SHP77 treated with DMSO at 0.1 percent for 48 hours (cell line): ENCODE data around the gene ECI1.

Experiments used
- DNase-seq: peaks from one replicate; lab custom pipeline; 2025; lab: John Stamatoyannopoulos, UW

The ECI1 gene

DNA sequence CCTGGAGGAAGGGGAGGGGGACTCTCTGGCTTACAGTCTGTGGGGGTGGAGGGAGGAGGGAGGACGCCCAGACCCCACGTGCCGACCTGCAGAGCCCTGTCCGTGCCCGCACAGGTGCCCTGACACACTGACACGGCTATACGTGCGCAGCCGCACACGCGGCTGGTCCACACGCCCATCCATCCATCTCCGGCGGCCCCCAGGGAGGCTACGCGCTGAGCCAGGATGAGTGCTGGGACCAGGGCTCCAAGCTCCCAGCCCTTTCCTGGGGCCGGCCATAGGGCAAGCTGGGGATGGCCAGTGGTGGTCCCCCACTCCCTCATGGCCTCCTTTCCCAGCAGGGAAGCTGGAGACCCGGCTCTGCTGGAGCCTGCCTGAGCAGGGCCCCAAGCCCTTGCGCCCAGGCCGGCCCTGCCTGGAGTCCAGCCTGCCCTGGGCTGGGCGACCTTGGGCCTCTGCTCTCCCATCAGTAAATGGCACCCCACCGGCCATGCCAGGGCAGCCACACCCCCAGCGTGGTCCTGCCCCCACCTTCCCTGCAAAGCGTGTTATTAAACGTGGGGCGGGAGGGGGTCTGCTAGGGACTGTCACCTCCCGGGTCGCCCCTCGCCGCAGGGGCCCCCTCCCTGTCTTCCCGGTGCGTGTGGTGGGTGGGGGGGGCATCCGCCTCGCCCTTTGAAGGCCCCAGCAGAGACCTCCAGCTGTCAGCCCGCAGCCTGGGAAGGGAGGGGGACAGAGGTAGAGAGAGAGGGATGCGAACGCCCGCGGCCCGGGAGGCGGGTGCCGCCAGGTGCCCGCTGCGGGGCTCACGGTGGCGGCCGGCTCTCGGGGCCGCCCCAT is 55.8 kb downstream of the ECI1 start:
- DNase-seq: no peak

DNA sequence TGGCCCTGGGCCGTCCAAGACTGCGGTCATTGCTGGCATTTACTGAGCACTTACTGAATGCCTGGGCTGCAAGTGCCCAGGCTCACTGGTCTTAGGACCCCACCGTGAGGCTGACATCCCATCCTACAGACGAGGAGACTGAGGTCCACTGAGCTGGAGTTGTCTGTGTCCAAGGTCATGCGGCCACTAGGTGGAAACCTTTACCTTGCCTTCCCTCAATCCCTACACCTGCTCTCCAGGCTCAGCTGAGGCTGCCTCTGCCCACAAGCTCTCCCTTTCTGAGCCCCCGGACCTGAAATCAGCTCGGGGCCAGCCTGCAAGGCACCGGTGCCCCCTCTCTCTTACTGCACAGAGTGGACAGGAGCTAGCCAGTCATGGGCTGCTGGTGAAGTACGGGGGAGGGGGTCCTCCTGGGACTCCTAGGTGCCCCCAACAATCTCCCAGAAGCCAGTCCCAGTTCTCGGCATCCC is 56.5 kb downstream of the ECI1 start:
- peak; percentile 37 for DNase-seq

- no peak for DNase-seq
These were observed 57.1 kb downstream of the ECI1 start for GRCh38 chr16:2194166-2194834.

- no peak for DNase-seq
These were observed 60.0 kb downstream of the ECI1 start for GRCh38 chr16:2191446-2191706.

DNA sequence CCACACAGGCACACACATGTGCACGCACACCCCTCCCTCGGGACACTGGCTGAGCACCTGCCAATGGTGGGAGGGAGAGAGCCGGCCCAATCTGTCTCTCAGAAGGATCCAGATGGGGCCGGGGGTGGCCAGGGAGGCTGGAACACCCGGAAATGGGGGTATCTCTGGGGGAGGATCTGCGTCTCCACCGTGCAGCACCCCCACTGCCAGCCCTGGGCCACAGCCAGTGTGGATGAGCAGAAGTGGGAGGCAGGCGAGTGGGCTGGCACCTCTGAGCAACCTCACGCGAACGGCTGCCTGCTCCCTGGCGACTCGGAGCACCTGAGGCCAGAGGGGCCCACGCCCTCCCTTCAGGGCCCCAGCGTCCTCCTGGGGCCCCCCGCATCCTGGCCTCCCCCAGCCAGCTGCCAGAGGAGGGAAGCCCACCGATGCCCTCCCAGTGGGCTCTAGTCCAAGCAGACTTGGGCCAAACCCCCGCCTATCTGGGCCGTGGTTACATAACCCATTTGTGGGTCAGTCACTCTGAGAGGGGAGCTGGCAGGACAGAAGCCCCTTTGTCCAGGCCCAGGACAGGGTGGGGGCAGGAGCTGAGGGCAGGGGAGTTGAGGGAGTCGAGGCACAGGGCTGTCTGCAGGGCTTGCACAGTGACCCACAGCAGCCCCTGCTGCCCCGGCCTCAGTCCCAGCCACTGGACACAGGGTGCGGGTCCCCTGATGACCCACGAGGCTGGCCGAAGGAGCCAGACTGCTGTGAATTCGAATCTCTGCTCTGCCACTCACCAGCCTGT is 60.5 kb downstream of the ECI1 start:
- no peak for DNase-seq

DNA sequence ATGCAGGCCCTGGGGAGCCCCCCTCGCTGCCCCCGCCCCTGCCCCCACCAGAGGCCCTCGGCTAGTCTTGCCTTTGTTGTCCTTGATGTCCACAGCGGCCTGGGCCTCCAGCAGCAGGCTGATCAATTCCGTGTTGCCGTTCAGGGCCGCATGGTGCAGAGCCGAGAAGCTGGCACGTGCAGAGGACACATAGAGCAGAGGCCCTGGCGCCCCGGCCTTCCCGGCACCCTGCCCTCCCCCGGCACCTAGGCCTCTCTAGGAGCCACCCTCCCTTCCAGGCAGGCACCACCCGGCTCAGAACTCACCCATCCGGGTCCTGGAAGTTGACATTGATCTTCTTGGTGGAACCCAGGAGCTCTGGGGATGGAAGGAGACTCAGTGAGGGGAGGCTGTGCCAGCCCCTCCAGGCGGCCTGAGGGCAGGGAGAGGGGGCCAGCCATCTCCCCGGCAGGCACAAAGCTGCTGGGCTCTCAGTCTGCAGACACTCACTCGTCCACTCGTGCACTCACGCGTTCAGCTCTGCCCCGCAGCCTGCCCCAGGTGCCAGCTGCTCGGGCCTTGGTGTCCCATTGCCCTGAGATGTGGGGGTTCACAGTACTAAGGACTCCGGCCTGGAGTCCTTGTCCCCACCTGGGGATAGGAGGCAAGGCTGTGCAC is 61.3 kb downstream of the ECI1 start:
- no peak for DNase-seq
